Measurements from ENCODE around the gene ZNF407.
A peak's percentile ranks its signal among the peaks of the same experiment; 100 is the strongest.

ZNF407 gene

GRCh38 chr18:74791501-74792194 lies 194.0 kb downstream of the ZNF407 start:
- DNase-seq (ENCODE audit: low read depth in 2 of 2), result no peak

GRCh38 chr18:74793746-74794145 lies 196.1 kb downstream of the ZNF407 start:
- no peak for DNase-seq (ENCODE audit: low read depth in 2 of 2)

GRCh38 chr18:74795751-74796150 lies 198.1 kb downstream of the ZNF407 start:
- no peak for DNase-seq (ENCODE audit: low read depth in 2 of 2)

GRCh38 chr18:74796211-74796610 lies 198.5 kb downstream of the ZNF407 start:
- no peak for DNase-seq (ENCODE audit: low read depth in 2 of 2)

GRCh38 chr18:74796841-74797576 lies 199.3 kb downstream of the ZNF407 start:
- peak; percentile 67 to 69 for DNase-seq (ENCODE audit: low read depth in 2 of 2)

GRCh38 chr18:74797577-74798151 lies 200.0 kb downstream of the ZNF407 start:
- no peak for DNase-seq (ENCODE audit: low read depth in 2 of 2)

GRCh38 chr18:74799542-74799941 lies 201.9 kb downstream of the ZNF407 start:
- DNase-seq (ENCODE audit: low read depth in 2 of 2), result no peak

- DNase-seq (ENCODE audit: low read depth in 2 of 2), result no peak
These were observed 202.4 kb downstream of the ZNF407 start for GRCh38 chr18:74800098-74800497.

- DNase-seq (ENCODE audit: low read depth in 2 of 2), result no peak
These were observed 205.4 kb downstream of the ZNF407 start for GRCh38 chr18:74803117-74803516.

- DNase-seq (ENCODE audit: low read depth in 2 of 2), result no peak
These were observed 206.1 kb downstream of the ZNF407 start for GRCh38 chr18:74803769-74804168.

- DNase-seq (ENCODE audit: low read depth in 2 of 2), result no peak
These were observed 207.0 kb downstream of the ZNF407 start for GRCh38 chr18:74804677-74805076.

- DNase-seq (ENCODE audit: low read depth in 2 of 2), result no peak
These were observed 208.4 kb downstream of the ZNF407 start for GRCh38 chr18:74806073-74806472.

- DNase-seq (ENCODE audit: low read depth in 2 of 2), result peak; percentile 45 to 55
These were observed 209.2 kb downstream of the ZNF407 start for GRCh38 chr18:74806700-74807416.

- no peak for DNase-seq (ENCODE audit: low read depth in 2 of 2)
These were observed 219.9 kb downstream of the ZNF407 start for GRCh38 chr18:74817576-74817975.

GRCh38 chr18:74818516-74819175 lies 221.0 kb downstream of the ZNF407 start:
- DNase-seq (ENCODE audit: low read depth in 2 of 2), result no peak

GRCh38 chr18:74819433-74820059 lies 221.9 kb downstream of the ZNF407 start:
- DNase-seq (ENCODE audit: low read depth in 2 of 2), result no peak

GRCh38 chr18:74820160-74820780 lies 222.6 kb downstream of the ZNF407 start:
- DNase-seq (ENCODE audit: low read depth in 2 of 2), result no peak

GRCh38 chr18:74825460-74825859 lies 227.8 kb downstream of the ZNF407 start:
- DNase-seq (ENCODE audit: low read depth in 2 of 2), result no peak

- DNase-seq (ENCODE audit: low read depth in 2 of 2), result no peak
These were observed 228.9 kb downstream of the ZNF407 start for GRCh38 chr18:74826572-74826971.

GRCh38 chr18:74828200-74828599 lies 230.5 kb downstream of the ZNF407 start:
- no peak for DNase-seq (ENCODE audit: low read depth in 2 of 2)

Data from fibroblast of skin of left quadriceps (primary cell).